ENCODE results near the gene RGCC.
"Not testable (repeated sequence)": the region's sequence is repeated elsewhere in the genome, so short reads cannot be mapped to it uniquely, and the experiment has no call there.

The RGCC gene, protein sequence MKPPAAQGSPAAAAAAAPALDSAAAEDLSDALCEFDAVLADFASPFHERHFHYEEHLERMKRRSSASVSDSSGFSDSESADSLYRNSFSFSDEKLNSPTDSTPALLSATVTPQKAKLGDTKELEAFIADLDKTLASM

DNA sequence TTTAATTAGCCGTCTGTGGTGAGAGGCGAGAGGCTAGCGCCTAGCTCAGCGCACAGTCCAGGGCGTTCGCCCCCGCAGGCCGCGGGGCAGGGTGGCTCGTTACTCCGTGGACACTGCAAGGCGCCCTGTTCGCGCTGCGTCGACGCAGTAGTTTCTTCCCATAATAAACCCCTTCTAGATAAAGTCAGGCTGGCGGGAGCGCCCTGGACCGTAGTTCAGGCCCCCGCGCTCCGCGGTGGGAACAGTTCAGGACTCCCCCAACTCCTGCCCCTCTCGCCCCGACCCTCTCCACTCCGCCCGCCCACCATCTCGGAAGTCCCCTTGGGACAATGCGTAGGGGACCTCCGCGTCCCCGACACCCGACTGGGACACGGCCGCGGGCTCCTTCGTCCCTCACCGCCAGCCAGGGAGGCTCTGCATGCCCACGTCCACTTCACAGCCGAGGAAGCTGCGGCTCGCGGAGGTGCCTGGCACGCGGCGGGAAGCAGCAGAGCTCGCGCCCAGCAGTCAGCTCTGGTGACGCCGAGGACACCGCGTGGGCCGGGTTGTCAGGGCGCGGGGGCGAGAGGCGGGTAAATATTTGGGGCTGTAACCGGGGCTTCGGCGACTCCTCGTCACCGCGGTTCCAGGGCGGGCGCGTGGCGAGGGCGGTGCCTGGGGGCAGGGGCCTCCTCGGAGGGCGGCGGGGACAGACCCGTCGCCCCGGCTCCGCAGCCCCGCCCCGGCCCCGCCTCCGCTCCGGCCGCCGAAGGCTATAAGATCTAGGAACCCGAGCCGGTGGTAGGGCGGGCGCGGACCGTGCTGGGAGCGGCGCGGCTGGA lies at the start of gene RGCC:
Gene RGCC, plus strand, starts transcription at position 783 of the 821 bp plus-strand sequence. CDS start 158 bp downstream, outside the sequence.
- DNase-seq, result peak; percentile 87

DNA sequence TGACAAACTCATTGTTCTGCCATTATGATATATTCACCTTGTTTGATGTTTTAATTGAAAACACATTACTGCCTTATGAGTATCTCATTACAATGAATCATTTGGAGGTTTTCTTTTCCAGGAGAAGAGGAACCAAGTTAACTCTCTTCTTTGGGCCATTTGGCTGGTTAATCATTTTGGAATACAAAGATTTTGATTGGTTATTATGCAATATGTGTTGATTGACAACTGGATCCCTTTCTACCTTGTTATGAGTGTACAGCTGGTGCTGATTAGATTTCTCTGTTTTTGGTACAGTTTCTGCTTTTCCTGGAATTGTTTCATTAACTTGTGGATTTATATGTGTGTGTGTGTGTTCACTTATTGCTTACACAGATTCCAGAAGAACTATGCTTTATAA lies 49.2 kb upstream of the RGCC start:
- no peak for DNase-seq

DNA sequence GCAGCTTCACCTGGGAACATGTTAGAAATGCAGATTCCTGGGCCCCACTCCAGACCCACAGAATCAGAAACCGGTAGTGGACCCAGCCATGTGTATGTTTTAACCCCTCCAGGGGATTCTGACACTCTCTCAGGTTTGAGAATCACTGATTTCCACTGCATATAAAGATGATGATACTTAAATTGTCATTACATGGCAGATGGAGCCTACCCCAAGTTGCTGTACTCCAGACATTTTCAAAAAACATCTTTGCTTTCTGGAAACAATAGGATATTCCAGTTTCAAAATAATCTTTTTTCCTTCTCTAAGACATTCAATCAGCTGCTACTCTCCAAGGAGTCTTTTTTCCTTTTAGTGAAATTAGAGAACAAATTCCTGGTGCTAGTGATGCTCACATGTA lies 48.6 kb upstream of the RGCC start:
- DNase-seq, result no peak

DNA sequence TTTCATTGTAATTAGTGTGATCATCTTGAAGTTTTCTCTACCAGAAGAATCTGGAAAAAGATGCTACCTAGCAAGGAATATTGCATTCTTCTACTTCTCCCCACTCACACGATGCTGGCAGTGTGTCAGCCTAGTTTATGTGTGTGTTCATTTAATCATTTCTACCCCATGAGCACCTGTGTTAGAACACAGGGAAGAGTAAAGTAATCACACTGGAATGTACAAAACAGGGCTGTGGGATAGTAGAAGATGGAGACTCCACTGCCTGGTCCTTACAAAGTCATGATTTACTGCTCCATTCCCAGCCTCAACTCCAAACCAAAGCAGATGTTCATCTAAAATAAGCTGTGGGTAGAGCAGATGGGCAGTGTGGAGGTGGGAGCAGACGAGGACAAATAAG lies 47.7 kb upstream of the RGCC start:
- DNase-seq, result no peak

DNA sequence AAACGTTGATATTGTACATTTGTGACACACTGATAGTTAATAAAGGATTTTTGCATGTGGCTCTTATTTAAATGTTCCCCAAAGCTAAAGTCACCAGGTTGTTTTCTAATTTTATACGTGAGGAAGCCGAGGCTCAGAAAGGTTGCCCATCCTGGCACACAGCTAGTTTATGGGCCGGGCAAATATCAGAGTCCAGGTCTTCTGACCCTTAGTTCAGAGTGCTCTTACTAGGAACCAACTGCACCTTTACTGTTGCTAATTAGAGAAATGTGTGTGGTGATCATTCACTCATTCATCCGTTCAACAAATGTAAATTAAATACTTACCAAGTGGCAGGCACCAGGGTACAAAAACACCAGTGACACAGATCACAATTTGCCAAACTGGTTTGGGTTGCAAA lies 46.3 kb upstream of the RGCC start:
- no peak for DNase-seq

DNA sequence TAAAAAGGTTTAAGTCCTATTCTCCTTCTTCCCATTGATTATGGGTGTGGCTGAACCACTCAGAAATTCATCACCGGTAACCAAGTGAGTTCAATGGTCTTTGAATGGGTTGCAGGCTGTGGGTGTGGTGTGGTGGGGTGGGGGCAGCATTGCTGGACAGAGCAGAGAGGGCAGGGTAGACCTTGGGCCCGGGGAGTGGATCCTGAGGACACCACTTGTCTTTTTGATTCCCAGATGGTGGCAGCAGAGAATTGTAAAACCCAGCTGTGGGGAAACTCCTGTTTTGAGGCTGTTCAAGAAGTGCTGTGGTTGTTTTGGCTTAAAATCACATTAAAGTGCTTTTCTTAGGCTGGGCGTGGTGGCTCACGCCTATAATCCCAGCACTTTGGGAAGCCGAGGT lies 45.8 kb upstream of the RGCC start:
- DNase-seq, result peak; percentile 50

DNA sequence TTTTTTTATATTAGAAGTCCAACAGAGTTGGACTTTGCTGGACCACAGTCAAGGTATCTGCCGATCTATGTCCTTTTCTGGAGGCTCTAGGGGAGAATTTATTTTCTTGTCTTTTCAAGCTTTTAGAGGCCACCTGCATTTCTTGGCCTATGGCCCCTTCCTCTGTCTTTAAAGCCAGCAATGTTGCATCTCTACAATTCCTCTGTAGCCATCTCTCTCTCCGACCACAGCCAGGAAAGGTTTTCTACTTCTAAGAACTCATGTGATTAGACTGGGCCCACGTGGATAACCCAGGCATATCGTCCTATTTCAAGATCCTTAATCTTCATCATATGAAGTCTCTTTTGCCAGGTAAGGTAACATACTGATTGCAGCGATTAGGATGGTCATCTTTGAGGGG lies 43.5 kb upstream of the RGCC start:
- DNase-seq, result no peak

DNA sequence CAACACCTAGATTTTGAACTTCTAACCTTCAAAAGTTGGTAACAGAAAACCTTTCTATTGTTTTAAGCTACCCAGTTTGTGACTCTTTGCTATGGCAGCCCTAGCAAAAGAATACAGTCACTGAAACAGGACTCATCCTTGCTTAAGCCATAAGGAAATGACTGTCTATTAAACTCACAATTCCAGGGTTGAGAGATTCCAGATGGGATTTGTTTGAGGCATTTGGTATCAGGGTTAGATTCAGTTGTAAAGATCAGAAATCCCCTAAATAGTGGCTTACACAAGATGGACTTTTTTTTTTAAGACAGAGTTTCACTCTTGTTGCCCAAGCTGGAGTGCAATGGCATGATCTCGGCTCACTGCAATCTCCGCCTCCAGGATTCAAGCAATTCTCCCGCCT lies 41.1 kb upstream of the RGCC start:
- no peak for DNase-seq

DNA sequence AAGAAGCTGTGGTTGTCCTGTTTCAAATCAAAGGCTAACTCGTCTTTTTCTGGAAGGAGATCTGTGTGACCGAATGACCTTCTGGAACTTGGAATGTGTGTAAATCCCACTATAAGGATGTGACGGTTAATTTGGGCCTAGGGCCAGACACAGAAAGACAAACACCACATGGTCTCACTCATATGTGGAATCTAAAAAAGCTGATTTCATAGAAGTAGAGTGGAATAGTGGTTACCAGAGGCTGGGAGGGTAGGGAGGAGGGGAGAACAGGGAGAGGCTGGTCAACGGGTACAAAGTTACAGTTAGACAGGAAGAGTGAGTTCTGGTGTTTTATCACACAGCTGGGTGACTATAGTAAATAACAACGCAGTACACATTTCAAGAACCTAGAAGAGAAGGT lies 39.3 kb upstream of the RGCC start:
- no peak for DNase-seq

DNA sequence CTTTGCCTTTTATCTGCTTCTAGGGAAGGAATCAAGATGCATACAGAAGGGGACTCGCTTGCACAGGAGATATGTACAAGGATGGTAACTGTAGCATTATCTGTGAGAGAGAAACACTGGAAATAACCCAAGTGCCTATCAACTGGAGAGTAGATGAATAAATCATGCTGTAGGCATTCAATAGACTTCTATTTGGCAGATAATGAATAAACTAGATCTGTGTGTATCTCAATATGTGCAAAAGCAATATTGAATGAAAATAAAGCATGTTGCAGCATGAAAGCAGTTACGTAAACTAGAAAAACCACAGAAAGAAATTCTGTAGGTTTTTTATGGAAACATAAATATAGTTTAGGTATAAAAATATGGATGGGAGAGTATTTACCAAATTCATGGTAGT lies 38.6 kb upstream of the RGCC start:
- DNase-seq, result no peak

DNA sequence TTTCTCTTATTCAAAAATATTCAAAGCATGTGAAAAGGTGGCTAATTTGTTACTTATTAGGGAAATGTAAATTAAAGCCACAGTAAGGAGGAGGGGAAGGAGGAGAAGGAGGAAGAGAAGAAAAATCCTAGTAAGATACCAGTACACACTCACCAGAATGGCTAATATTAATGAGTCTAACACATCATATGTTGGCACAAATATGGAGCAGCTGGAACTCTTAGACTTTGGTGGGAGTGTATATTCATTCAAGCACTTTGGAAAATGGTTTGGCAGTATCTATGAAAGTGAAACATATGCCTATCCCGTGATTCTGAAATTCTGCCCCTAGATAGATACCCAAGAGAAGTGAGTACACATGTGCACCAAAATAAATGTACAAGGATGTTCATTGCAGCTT lies 38.1 kb upstream of the RGCC start:
- no peak for DNase-seq

DNA sequence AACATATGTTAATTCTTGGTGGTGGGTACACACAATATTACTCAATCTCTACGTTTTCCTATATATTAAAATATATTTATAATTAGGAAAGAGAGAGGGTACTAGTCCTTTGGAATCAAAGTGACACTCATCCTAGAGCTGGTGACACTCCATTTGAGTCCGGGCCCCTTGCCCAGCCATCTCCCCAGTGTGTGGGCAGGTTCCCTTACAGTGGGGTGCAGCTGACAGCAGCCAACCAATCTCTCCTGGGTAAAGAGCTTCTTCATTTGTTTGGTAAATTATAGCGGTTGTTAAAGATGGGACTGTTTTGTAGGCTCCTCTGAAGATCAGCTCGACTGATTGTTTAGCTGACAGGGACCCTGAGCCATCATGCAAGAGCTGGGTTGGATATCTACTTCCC lies 37.2 kb upstream of the RGCC start:
- DNase-seq, result no peak

DNA sequence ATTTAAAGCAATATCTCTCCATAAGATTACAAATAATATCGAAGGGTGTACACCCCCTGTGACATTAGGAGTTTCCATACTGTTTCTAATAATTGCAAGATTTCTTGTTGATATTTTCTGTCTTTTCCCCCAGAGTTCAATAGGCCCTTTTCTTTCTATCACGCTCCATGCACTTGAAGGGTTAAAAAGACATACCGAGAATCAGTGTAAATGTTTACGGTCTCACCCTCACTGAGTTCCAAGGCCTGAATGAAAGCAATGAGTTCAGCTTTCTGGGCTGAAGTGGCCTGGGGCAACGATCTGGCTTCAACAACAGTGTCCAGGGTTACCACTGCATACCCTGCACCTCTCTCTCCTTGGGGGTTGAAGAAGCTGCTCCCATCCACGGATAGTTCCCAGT lies 36.0 kb upstream of the RGCC start:
- not testable (repeated sequence) for DNase-seq

DNA sequence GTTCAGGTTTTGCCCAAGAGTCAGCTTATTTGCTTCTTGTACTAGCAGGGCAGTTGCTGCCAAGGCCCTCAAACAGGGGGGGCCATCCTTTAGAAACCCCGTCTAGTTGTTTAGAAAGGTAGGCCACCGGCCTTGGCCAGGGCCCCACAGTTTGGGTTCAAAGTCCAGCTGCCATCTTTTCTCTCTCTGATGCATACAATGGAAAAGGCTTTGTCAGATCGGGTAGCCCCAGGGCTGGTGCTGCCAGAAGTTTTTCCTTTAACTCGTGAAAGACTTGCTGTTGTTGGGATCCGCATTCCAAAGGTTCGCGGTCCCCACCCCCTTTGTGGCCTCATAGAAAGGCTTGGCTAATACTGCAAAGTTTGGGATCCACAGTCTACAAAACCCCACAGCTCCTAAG lies 35.4 kb upstream of the RGCC start:
- not testable (repeated sequence) for DNase-seq

DNA sequence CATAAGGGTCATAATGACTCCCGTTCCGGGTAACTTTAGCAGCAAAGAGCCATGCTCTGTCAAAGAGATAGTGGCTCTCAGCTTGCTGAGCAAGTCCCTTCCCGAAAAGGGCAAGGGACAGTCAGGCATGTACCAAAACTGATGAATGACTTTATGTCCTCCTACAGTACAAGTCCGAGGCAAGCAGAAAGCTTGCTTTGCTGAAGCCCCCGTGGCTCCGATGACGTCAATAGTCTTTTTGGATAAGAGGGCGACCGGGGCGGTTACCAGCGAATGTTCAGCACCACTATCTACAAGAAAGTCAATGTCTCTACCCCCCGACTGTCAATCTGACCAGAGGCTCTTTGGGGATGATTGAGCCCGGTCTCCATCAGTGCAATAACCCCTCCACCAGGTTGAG lies 34.1 kb upstream of the RGCC start:
- not testable (repeated sequence) for DNase-seq

DNA sequence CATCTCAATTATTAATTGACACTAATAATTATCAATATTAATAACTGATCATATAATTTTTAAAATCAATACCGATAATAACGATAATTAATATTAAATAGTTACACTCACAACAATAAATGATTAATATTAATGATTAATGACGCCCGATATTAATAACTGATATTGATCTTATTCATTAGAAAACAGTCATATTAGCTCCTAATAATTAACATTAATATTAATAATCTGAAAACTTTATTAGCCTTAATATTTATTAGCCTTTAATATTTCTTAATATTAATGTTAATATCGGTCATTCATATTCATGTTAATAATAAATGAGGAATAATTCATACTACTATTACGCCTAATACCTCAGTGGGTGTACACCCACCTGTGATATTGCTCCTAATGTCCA lies 32.7 kb upstream of the RGCC start:
- not testable (repeated sequence) for DNase-seq

DNA sequence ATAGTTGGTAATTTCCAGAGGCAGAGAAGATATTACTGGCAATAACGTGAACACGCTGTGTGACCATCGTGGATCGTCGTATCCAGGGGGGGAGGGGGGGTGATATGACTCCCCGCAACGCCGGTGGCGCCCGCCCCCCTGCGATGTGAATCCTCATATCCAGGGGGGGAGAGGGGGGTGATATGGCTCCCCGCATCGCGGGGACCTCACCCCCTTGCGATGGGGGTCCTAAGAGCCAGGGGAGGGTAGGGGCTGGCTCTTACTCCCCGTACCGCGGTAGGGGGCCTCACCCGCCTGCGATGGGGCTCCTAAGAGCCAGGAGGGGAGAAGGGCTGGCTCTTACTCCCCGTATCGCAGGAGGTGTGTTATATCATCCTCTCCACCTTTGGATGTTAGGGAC lies 31.3 kb upstream of the RGCC start:
- no peak for DNase-seq

DNA sequence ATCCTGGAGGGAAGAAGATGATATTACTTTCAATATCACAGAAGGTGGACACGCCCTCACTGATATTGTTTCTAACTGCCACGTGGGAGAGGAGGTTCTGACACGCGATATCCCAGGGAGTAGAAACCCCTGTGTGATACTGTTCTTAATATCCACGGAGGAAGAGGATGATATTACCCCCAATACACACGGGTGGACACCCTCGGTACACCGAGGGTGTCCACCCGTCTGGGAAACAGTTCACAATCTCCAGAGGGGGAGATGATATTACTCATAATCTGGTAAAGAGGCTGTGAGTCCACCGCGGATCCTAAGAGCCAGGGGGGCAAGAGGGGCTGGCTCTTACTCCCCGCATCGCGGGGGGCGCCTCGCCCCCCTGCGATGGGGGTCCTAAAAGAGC lies 29.7 kb upstream of the RGCC start:
- no peak for DNase-seq

DNA sequence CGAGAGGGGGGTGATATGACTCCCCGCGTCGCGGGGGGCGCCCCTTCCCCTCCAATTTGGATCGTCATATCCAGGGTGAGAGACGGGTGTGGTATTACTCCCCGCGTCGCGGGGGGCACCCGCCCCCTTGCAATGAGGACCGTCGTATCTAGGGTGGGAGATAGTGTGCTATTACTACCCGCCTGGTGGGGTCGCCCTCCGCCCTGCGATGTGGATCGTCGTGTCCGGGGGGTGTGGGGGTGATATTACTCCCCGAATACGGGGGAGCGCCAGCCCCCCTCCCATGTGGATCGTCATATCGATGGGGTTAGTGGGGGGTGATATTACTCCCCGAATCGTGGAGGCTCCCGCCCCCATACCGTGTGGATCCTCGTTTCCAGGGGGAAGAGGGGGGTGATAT lies 29.2 kb upstream of the RGCC start:
- peak; percentile 18 for DNase-seq

DNA sequence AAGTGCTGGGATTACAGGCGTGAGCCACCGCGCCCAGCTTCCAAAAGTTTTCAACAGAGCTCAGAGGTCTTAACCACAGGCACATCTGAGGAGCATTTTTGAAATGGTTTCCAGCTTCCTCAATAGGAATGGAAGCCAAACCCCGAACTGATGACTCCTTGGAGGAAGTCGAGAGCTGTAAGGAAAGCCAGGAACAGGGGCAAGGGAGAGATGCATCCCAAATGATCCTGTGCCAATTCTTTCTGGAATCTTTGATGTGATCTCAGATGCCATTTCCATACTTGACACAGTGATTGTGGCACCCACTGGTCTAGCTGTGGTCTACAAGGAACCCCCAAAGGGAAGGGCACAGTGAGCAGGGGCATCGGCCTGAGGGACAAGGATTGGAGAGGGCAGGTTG lies 23.3 kb upstream of the RGCC start:
- DNase-seq, result not testable (repeated sequence)

DNA sequence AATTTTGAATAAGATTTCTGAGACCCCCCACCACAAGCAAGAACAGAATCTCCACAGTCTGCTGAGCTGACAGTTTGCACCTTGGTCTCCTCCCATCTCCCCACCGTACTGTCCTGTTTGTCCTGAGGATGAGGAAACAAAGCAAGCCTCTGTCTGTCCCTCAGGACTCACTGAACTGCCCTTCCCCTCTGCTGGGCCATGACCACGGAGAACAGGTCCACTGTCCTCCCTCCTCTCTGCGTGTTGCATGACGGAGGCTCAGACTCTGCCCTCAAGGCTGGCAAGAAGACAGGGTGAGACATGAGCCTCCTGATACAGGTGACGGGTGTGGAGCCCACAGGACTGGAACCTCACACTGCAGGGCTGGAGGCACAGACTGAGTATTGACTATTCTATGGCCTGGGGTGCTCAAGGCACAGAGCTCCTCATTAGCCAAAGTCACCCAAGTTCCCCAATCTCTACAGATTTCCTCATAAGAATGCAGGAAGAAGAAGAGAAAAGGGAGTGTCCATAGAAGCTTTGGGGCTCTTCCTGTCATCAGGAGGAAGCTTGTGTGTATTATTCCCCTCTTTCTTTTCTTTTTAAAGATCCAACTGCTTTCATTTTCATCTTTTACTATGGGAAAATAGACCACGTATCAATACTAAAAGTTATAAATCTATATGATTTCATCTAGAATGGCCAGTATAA lies 22.4 kb upstream of the RGCC start:
- DNase-seq, result no peak

DNA sequence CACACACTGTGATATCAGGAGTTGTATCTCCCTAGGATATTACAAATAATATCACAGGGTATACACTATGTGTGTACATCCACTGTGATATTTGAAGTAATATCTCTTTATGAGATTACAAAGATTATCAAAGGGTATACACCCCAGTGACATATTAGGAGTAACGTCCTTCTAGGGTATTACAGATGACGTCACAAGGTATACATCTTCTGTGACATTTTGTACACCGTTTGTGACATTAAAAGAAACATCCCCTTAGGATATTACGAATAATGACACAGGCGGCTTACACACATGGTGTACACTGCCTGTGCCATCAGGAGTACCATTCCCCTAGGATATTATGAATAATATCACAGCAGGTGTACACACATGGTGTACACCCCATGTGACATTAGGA lies 13.4 kb upstream of the RGCC start:
- DNase-seq, result no peak

DNA sequence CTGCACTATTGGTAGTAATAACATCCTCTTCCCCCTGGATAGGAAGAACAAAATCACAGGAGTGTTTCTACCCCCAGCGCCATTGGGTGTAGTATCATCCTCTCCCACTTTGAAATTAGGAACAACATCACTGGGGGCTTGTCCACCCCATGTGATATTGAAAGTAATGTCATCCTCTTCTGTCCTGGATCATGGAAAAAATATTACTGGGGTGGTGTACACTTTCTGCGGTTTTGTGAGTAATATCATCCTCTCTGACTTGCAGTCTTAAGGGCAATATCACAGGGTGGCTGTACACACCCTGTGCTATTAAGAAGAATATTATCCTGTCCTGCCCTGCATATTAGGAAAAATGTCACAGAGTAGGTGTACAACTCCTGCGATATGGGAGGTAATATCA lies 4.9 kb upstream of the RGCC start:
- no peak for DNase-seq

DNA sequence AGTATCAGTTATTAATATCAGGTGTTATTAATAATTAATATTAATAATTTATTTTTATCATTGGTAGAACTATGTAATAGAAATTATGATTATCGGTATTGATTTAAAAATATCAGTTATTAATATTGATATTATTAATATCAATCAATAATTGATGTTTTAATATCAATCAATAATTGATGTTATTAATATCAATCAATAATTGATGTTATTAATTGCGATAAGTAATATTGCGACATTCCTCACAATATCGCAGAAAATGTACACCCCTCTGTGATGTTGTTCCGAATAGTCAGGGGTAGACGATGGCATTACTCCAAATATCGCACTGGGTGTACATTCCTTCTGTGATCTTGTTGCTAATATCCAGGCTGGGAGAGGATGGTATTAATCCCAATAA lies 3.7 kb upstream of the RGCC start:
- no peak for DNase-seq

Measured in hematopoietic multipotent progenitor cell treated with erythropoietin and hydrocortisone succinate and interleukin-3 and kit ligand, for 4 days (in vitro differentiated cells).